K562 (cell line): ENCODE measurements around the gene SETD7. TPM values are rescaled to one million over a fixed set of nuclear protein-coding genes. Genes with fewer than 3 reads are reported as not detected.

Experiments used
- ATAC-seq: fragments of 200-7000 bp; cut with Tn5 transposase; 3 replicates; pipeline ENCODE4 v1.9.1; 2020; ENCODE audit warnings: moderate library complexity
- BruUV-seq: library from RNA; stranded (reverse); fragments of 400-500 nt; replicated peaks from 2 replicates; lab custom pipeline; 2021; lab: Mats Ljungman, UMichigan
- CTCF ChIA-PET: fragments of 300-600 bp; formaldehyde crosslinking; extraction: SDS; loops from one replicate; lab custom pipeline; 2021; ENCODE audit warnings: low intra/inter-chr PET ratio; lab: Yijun Ruan, JAX
- POLR2A ChIA-PET: fragments of 300-600, 350-650 bp; sonication (Branson Sonifier 250); formaldehyde crosslinking; extraction: SDS; loops from one replicate; lab custom pipeline; 2021; ENCODE audit warnings: antibody characterized with exemption, inconsistent platforms; lab: Yijun Ruan, JAX
- DNase-seq, 4 experiments: peaks; one replicate each; pipeline versions ENCODE4 v3.0.0 to v3.0.0-alpha.2; 2011 to 2018; ENCODE audit warnings: low spot score in 3 of 4, mixed read lengths in 3 of 4; ENCODE audit errors: extremely low read depth in 1 of 4
- FAIRE-seq: peaks from 2 replicates; lab custom pipeline; 2011; peaks lifted over from hg19 to GRCh38; lab: Jason Lieb, UNC
- H2AFZ ChIP-seq: 2 replicates; pipeline ENCODE4 v1.6.0; 2011; ENCODE audit warnings: low read depth, low read length, control low read depth, inconsistent platforms
- H3K27ac ChIP-seq: fragments of 200-600 bp; 3 replicates; pipeline ENCODE4 v1.8.0; 2011; ENCODE audit warnings: low read depth, mild to moderate bottlenecking, control low read depth, inconsistent platforms, low read length, moderate library complexity, mixed read lengths; ENCODE audit errors: extremely low read depth
- H3K27me3 ChIP-seq, 2 experiments: fragments of 300-600 bp in 1 of 2; 2 replicates in 1 of 2; 3 replicates in 1 of 2; pipeline versions ENCODE4 v1.6.0 to v1.8.0; 2011; ENCODE audit warnings: inconsistent platforms in 2 of 2, low read length in 2 of 2, mild to moderate bottlenecking in 1 of 2, mixed read lengths in 1 of 2, moderate library complexity in 1 of 2; ENCODE audit not compliant: control insufficient read depth in 2 of 2, insufficient read depth in 2 of 2
- H3K36me3 ChIP-seq: fragments of 300-600 bp; 3 replicates; pipeline ENCODE4 v1.8.0; 2011; ENCODE audit warnings: mild to moderate bottlenecking, low read length, inconsistent platforms; ENCODE audit not compliant: control insufficient read depth, insufficient read depth
- H3K4me1 ChIP-seq, 2 experiments: fragments of 200-600 bp in 1 of 2; replicated peaks in 1 of 2; 2 replicates in 1 of 2; 3 replicates in 1 of 2; pipeline versions ENCODE4 v1.5.1 to v1.8.0; 2011; ENCODE audit warnings: inconsistent platforms in 2 of 2, low read length in 2 of 2, mild to moderate bottlenecking in 1 of 2, mixed read lengths in 1 of 2, moderate library complexity in 1 of 2; ENCODE audit not compliant: control insufficient read depth in 2 of 2, insufficient read depth in 2 of 2
- H3K4me2 ChIP-seq: 2 replicates; pipeline ENCODE4 v1.6.1; 2011; ENCODE audit warnings: low read length, control low read depth, inconsistent platforms, mixed read lengths; ENCODE audit not compliant: insufficient read depth
- H3K4me3 ChIP-seq: fragments of 200-600 bp; sonication (generic), shearing (Covaris generic); 2 replicates; pipeline ENCODE4 v1.5.1; 2016; ENCODE audit warnings: control low read depth, inconsistent platforms
- H3K79me2 ChIP-seq: fragments of 200-600 bp; 3 replicates; pipeline ENCODE4 v1.8.0; 2011; ENCODE audit warnings: low read length, inconsistent platforms; ENCODE audit not compliant: control insufficient read depth, insufficient read depth
- H3K9ac ChIP-seq, 2 experiments: 2 replicates each; pipeline versions ENCODE4 v1.6.0 to v1.6.1; 2011; ENCODE audit warnings: low read depth in 2 of 2, low read length in 2 of 2, control low read depth in 1 of 2, inconsistent platforms in 1 of 2, mild to moderate bottlenecking in 1 of 2, mixed read lengths in 1 of 2; ENCODE audit not compliant: insufficient read depth in 1 of 2
- H3K9me1 ChIP-seq: one replicate; pipeline ENCODE4 v1.6.0; 2011; ENCODE audit warnings: inconsistent platforms, mild to moderate bottlenecking, low read length, moderate library complexity; ENCODE audit not compliant: control insufficient read depth, insufficient read depth
- H3K9me3 ChIP-seq: replicated peaks from 2 replicates; pipeline ENCODE4 v1.5.1; 2011; ENCODE audit warnings: low read depth, low read length, inconsistent platforms; ENCODE audit not compliant: control insufficient read depth, insufficient read depth
- H4K20me1 ChIP-seq: replicated peaks from 2 replicates; pipeline ENCODE4 v1.6.1; 2011; ENCODE audit warnings: low read length, inconsistent platforms, mixed read lengths; ENCODE audit not compliant: control insufficient read depth, insufficient read depth
- BCOR ChIP-seq: fragments of 450-650 bp; IDR thresholded peaks from 2 replicates; pipeline ENCODE4 v1.6.1; 2016
- KLF6 ChIP-seq: fragments of 250-450 bp; sonication (Bioruptor Pico); IDR thresholded peaks from 2 replicates; pipeline ENCODE4 v1.4.0; 2020; ENCODE audit warnings: mild to moderate bottlenecking, moderate library complexity, borderline replicate concordance
- PCBP1 ChIP-seq: fragments of 200-400 bp; formaldehyde crosslinking; IDR thresholded peaks from 2 replicates; pipeline ENCODE4 v1.6.1; 2018; ENCODE audit warnings: mild to moderate bottlenecking, low read depth, low read length; ENCODE audit not compliant: poor library complexity, severe bottlenecking
- WGBS: fragments of 100-300 bp; shearing (Covaris generic); methylation state at CpG from one replicate; pipeline ENCODE4 v1.1.6; 2016; ENCODE audit warnings: low coverage, mixed read lengths; ENCODE audit not compliant: insufficient coverage; ENCODE audit errors: missing lambda C conversion rate; 5-methylcytosine and 5-hydroxymethylcytosine counted together
- in situ Hi-C: fragments of 300-500 bp; cut with MboI; formaldehyde crosslinking; loops from 4 replicates; pipeline ENCODE4 v1.15.0; 2018; ENCODE audit warnings: inconsistent platforms, mixed read lengths
- intact Hi-C: fragments of 100-400 bp; cut with micrococcal nuclease; formaldehyde crosslinking; loops from 2 replicates; pipeline ENCODE4 v1.14.2; 2022
- polyA plus RNA-seq, 8 experiments: library from polyadenylated mRNA; depleted of rRNA in 4 of 8; stranded (reverse) in 5 of 8; unstranded in 3 of 8; fragments of >200 nt; fragmentation: Nextera tagmentation in 2 of 8; fragmentation: Illumina TruSeq in 1 of 8; extraction: Ambion mirVana in 2 of 8; extraction: Trizol in 1 of 8; gene quantifications; 2 replicates each; pipeline versions ENCODE4 v1.2.1 to v1.2.3, GENCODE V29; 2011 to 2014; ENCODE audit warnings: inconsistent platforms in 1 of 8, missing spikeins in 1 of 8
- total RNA-seq, 7 experiments: library from RNA; depleted of rRNA in 6 of 7; stranded (reverse); fragments of >200 nt in 6 of 7; fragmentation: Illumina TruSeq in 2 of 7; extraction: Trizol in 2 of 7; gene quantifications; 2 replicates each; pipeline versions ENCODE4 v1.2.1 to v1.2.3, GENCODE V29; 2011 to 2021; ENCODE audit warnings: low replicate concordance in 1 of 7
- TF ChIP-seq, protein P1 (sequence below): fragments of 450-650 bp; IDR thresholded peaks from 2 replicates; pipeline ENCODE4 v1.6.1; 2016; ENCODE audit warnings: antibody characterized with exemption
- TF ChIP-seq, protein P2 (sequence below): fragments of 250-450 bp; sonication (Bioruptor Pico); IDR thresholded peaks from 2 replicates; pipeline ENCODE4 v1.4.0; 2020; ENCODE audit warnings: mild to moderate bottlenecking, moderate library complexity
- TF ChIP-seq, protein P3 (sequence below), 2 experiments: fragments of 450-650 bp in 1 of 2; IDR thresholded peaks; 2 replicates each; pipeline ENCODE4 v1.6.1; 2011 to 2017; ENCODE audit warnings: low read depth in 2 of 2, antibody characterized with exemption in 1 of 2, borderline replicate concordance in 1 of 2, low read length in 1 of 2, mild to moderate bottlenecking in 1 of 2, mixed read lengths in 1 of 2; ENCODE audit not compliant: control insufficient read depth in 1 of 2

The SETD7 gene
- total and polyA plus RNA-seq, 9 of the 15 experiments (the other 6 are each of a cell fraction or from before 2014, with no cell fraction given): 0.37 to 2.4 (median 1.7) TPM

DNA sequence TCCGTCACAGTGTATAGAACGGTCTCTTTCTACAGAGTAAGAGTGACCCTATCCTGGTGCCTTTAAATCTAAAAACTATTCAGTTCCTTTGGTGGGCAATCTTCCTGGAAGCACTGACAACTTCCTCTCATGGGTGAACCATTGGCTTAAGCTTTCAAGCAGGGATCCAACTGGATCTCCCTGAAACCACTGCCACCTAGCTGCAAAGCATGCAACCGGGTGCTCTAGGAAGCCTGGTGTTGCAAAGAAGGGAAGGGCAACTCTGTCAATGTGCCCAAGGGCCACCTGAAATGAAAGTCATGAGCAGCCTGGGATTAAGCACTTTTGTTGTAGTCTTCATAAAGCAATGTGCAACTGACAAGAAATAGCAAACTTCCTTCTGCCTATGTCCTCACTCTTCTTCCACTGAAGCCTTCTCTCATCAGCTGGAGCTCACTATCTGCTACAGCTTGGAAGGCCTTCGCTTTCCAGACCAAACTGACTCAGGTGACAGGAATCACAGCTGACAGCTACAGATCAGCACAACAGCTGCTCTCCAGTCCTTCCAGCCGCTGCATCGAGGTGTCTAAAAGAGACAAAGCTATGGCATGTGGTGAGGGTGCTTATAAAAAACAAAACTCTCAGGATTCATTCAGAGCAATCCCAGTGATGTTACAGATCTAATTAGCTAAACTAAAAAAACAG lies 46.1 kb downstream of the SETD7 start (continued):
- TF ChIP-seq, protein P1, sequence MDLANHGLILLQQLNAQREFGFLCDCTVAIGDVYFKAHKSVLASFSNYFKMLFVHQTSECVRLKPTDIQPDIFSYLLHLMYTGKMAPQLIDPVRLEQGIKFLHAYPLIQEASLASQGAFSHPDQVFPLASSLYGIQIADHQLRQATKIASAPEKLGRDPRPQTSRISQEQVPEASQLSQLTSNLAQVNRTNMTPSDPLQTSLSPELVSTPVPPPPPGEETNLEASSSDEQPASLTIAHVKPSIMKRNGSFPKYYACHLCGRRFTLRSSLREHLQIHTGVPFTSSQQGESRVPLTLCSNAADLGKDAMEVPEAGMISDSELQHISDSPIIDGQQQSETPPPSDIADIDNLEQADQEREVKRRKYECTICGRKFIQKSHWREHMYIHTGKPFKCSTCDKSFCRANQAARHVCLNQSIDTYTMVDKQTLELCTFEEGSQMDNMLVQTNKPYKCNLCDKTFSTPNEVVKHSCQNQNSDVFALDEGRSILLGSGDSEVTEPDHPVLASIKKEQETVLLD: no peak
- TF ChIP-seq, protein P2, sequence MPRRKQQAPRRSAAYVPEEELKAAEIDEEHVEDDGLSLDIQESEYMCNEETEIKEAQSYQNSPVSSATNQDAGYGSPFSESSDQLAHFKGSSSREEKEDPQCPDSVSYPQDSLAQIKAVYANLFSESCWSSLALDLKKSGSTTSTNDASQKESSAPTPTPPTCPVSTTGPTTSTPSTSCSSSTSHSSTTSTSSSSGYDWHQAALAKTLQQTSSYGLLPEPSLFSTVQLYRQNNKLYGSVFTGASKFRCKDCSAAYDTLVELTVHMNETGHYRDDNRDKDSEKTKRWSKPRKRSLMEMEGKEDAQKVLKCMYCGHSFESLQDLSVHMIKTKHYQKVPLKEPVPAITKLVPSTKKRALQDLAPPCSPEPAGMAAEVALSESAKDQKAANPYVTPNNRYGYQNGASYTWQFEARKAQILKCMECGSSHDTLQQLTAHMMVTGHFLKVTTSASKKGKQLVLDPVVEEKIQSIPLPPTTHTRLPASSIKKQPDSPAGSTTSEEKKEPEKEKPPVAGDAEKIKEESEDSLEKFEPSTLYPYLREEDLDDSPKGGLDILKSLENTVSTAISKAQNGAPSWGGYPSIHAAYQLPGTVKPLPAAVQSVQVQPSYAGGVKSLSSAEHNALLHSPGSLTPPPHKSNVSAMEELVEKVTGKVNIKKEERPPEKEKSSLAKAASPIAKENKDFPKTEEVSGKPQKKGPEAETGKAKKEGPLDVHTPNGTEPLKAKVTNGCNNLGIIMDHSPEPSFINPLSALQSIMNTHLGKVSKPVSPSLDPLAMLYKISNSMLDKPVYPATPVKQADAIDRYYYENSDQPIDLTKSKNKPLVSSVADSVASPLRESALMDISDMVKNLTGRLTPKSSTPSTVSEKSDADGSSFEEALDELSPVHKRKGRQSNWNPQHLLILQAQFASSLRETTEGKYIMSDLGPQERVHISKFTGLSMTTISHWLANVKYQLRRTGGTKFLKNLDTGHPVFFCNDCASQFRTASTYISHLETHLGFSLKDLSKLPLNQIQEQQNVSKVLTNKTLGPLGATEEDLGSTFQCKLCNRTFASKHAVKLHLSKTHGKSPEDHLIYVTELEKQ: no peak

DNA sequence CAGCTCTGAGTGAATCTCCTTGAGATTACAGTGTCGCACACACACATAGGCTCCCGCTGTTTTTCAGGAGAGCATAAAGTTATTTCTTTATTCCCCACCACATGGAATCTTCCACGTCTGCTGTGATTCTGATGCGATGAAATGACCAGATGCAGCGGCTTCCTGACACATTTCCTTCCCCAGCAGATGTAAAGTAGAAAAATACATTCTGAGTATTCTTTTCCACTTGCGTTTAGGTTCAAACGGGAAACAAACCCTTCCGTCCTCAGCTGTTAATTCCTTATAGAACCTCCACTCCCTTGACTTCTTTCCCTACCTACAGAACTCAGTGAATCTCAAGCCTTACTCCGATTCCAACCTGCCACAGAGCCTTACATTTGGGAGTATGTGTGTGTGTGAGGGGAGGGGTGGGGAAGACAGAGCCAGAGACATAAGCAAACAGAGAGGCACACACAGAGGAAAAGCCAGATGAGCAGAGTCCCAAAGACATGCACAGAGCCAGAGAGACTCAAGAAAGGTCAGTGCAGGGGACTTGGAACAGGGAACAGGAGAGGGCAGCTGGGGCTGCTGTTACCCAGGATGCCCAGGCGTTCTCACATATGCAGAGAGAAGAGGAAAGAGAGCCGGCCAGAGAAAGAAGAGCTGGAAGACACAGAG lies 47.3 kb downstream of the SETD7 start:
- Histone ChIP-seq H3K36me3 (no peaks in the 10 kb centered on the region), H3K4me2 (no peak overlapping the region), H3K9me3 (no peaks in the 10 kb centered on the region), H3K27ac (no peak overlapping the region), H3K27me3 (peaks cover 10 to 15% of the 10 kb centered on the region in 2 experiments), H3K4me1 (no peaks in the 10 kb centered on the region; a peak in 1 of 5 replicates), H3K4me3 (no peak overlapping the region), H2AFZ (no peak overlapping the region), H4K20me1 (0 out of 2 replicates have a peak, but pooled peaks cover 4% of the 10 kb centered on the region), H3K9ac (no peak overlapping the region), H3K9me1 (no peaks in the 10 kb centered on the region), H3K79me2 (no peaks in the 10 kb centered on the region)
- no peak for DNase-seq
- ChIA-PET CTCF (no interaction called here), POLR2A (interaction anchor here (0.9 to 1.0 kb wide), 2 partner anchors 11 to 18 kb away, joined by 3 to 4 read pairs; no protein-coding TSS in a partner anchor)
- intact Hi-C loops (no loop called here), in situ Hi-C loops (no loop called here)
- FAIRE-seq: no peak
- 18% methylated on average over 11 of the region's 11 CpGs for WGBS
- ATAC-seq: peak; percentile 20; the same call in 2 of the 3 replicates
- BruUV-seq: no TSS peak
- TF ChIP-seq KLF6 (CRISPR knock-in tag) (no peak), BCOR (no peak), PCBP1 (no peak)
- TF ChIP-seq, protein P3, sequence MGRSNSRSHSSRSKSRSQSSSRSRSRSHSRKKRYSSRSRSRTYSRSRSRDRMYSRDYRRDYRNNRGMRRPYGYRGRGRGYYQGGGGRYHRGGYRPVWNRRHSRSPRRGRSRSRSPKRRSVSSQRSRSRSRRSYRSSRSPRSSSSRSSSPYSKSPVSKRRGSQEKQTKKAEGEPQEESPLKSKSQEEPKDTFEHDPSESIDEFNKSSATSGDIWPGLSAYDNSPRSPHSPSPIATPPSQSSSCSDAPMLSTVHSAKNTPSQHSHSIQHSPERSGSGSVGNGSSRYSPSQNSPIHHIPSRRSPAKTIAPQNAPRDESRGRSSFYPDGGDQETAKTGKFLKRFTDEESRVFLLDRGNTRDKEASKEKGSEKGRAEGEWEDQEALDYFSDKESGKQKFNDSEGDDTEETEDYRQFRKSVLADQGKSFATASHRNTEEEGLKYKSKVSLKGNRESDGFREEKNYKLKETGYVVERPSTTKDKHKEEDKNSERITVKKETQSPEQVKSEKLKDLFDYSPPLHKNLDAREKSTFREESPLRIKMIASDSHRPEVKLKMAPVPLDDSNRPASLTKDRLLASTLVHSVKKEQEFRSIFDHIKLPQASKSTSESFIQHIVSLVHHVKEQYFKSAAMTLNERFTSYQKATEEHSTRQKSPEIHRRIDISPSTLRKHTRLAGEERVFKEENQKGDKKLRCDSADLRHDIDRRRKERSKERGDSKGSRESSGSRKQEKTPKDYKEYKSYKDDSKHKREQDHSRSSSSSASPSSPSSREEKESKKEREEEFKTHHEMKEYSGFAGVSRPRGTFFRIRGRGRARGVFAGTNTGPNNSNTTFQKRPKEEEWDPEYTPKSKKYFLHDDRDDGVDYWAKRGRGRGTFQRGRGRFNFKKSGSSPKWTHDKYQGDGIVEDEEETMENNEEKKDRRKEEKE (IDR thresholded peaks at IDR 0.05; ENCODE audit: borderline replicate concordance in 1 of 2, control insufficient read depth in 1 of 2, low read depth in 2 of 2, low read length in 1 of 2): no peak
